Right atrium auricular region (tissue), 2 donors: ENCODE results near the gene MPZL3. TPM values are rescaled to one million over a fixed set of nuclear protein-coding genes. Genes with fewer than 3 reads are reported as not detected.

Experiments
- DNase-seq: peaks from one replicate; pipeline ENCODE4 v3.0.0-alpha.2; 2019; ENCODE audit warnings: low spot score
- H3K27ac ChIP-seq, 2 donors: fragments of 200-600 bp; sonication (generic); 1 replicate in 1 of 2; 2 replicates in 1 of 2; pipeline ENCODE4 v1.5.1; 2016 to 2019
- H3K27me3 ChIP-seq, 2 donors: fragments of 200-600 bp; sonication (generic); one replicate each; pipeline versions ENCODE4 v1.5.1 to v1.6.0; 2017 to 2019
- H3K36me3 ChIP-seq: fragments of 200-600 bp; sonication (generic); one replicate; pipeline ENCODE4 v1.5.1; 2016
- H3K4me1 ChIP-seq, 2 donors: fragments of 200-600 bp; sonication (generic); one replicate each; pipeline versions ENCODE4 v1.5.1 to v1.6.0; 2017 to 2019
- H3K4me3 ChIP-seq, 2 donors: fragments of 200-600 bp; sonication (generic); 1 replicate in 1 of 2; 2 replicates in 1 of 2; pipeline ENCODE4 v1.5.1; 2017 to 2019; ENCODE audit warnings: mild to moderate bottlenecking in 1 of 2, moderate library complexity in 1 of 2
- H3K9me3 ChIP-seq, 2 donors: fragments of 200-600 bp; sonication (generic); one replicate each; pipeline ENCODE4 v1.5.1; 2019
- CTCF ChIP-seq, 2 donors: fragments of 200-600 bp; sonication (generic); IDR thresholded peaks; one replicate each; pipeline ENCODE4 v1.5.1; 2019; ENCODE audit warnings: antibody characterized with exemption in 2 of 2
- total RNA-seq, 2 donors: library from RNA; depleted of rRNA; stranded (reverse); fragments of >200 nt; gene quantifications; one replicate each; pipeline ENCODE4 v1.1.0, GENCODE V29; 2016

MPZL3 gene
- total RNA-seq, 2 donors from 2014 or later = 1.0 to 2.0 TPM

GRCh38 chr11:118274186-118274585 is 22.0 kb upstream of the MPZL3 start:
- no peaks in the 10 kb centered on the region for H3K36me3 ChIP-seq
- no peaks in the 10 kb centered on the region for H3K27me3 ChIP-seq
- DNase-seq = no peak
- no peak overlapping the region for H3K27ac ChIP-seq
- TF ChIP-seq CTCF (IDR thresholded peaks at IDR 0.05) = no peak
- no peaks in the 10 kb centered on the region for H3K4me1 ChIP-seq
- H3K9me3 ChIP-seq = no peaks in the 10 kb centered on the region
- H3K4me3 ChIP-seq = no peak overlapping the region

- no peak for TF ChIP-seq CTCF (IDR thresholded peaks at IDR 0.05)
- H3K4me1 ChIP-seq = no peaks in the 10 kb centered on the region
- H3K36me3 ChIP-seq = no peaks in the 10 kb centered on the region
- no peak overlapping the region for H3K4me3 ChIP-seq
- no peaks in the 10 kb centered on the region for H3K27me3 ChIP-seq
- no peak overlapping the region for H3K27ac ChIP-seq
- DNase-seq = no peak
- H3K9me3 ChIP-seq = no peaks in the 10 kb centered on the region
Observed at GRCh38 chr11:118272001-118272400, 19.8 kb upstream of the MPZL3 start.

GRCh38 chr11:118267486-118267885 is 15.3 kb upstream of the MPZL3 start:
- Histone ChIP-seq H3K4me1 (peaks cover 0 to 6% of the 10 kb centered on the region in 2 donors), H3K27me3 (no peaks in the 10 kb centered on the region), H3K27ac (no peak overlapping the region), H3K4me3 (no peak overlapping the region), H3K9me3 (no peaks in the 10 kb centered on the region), H3K36me3 (no peaks in the 10 kb centered on the region)
- DNase-seq = no peak
- no peak for TF ChIP-seq CTCF (IDR thresholded peaks at IDR 0.05)

- peaks cover 0 to 6% of the 10 kb centered on the region in 2 donors for H3K4me1 ChIP-seq
- H3K27me3 ChIP-seq = no peaks in the 10 kb centered on the region
- no peak overlapping the region for H3K4me3 ChIP-seq
- H3K36me3 ChIP-seq = no peaks in the 10 kb centered on the region
- no peak for DNase-seq
- H3K27ac ChIP-seq = peak overlapping the region in 1 of 2 donors; percentile 40
- TF ChIP-seq CTCF (IDR thresholded peaks at IDR 0.05) = no peak
- H3K9me3 ChIP-seq = no peaks in the 10 kb centered on the region
Observed at GRCh38 chr11:118265954-118266353, 13.8 kb upstream of the MPZL3 start.

- Histone ChIP-seq H3K27me3 (no peaks in the 10 kb centered on the region), H3K36me3 (no peaks in the 10 kb centered on the region), H3K9me3 (no peaks in the 10 kb centered on the region), H3K27ac (peak overlapping the region in 1 of 2 donors; percentile 8), H3K4me3 (peak overlapping the region in 1 of 2 donors; percentile 36), H3K4me1 (peaks cover 0 to 6% of the 10 kb centered on the region in 2 donors)
- no peak for DNase-seq
- no peak for TF ChIP-seq CTCF (IDR thresholded peaks at IDR 0.05)
Observed at GRCh38 chr11:118264569-118265465, 12.7 kb upstream of the MPZL3 start.
